ENCODE results near the gene ADCY7. TPM values are rescaled to one million over a fixed set of nuclear protein-coding genes. Genes with fewer than 3 reads are reported as not detected.

ADCY7 gene
- total and polyA plus RNA-seq, 2 donors from 2014 or later: 0.86 to 40.5 TPM

DNA sequence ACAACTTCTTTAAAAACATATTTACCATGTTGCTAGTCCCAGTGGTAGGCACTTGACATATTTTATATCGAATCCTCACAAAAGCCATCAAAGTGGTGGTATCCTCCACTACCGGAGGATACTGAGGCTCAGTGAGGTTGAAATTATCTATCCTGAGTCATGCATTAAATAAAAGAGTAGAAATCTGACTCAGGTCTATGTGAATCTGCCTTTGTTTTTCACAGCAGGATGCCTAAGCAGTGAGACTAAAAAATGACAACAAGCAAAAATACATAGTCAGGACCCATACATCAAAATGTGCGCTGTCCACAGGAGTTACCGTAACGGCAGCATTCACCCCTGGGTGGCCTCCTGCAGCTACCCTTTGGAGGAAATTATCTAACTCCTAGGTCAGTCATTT lies 84.8 kb downstream of the ADCY7 start:
- no peaks in the 10 kb centered on the region for H3K27me3 ChIP-seq (ENCODE audit: control insufficient read depth, insufficient read depth, low read length)
- intact Hi-C loops (cut with DNase I): loop anchor here (10.0 kb wide), 1 partner anchor 126 kb away; no protein-coding TSS in a partner anchor
- TF ChIP-seq, protein P1, sequence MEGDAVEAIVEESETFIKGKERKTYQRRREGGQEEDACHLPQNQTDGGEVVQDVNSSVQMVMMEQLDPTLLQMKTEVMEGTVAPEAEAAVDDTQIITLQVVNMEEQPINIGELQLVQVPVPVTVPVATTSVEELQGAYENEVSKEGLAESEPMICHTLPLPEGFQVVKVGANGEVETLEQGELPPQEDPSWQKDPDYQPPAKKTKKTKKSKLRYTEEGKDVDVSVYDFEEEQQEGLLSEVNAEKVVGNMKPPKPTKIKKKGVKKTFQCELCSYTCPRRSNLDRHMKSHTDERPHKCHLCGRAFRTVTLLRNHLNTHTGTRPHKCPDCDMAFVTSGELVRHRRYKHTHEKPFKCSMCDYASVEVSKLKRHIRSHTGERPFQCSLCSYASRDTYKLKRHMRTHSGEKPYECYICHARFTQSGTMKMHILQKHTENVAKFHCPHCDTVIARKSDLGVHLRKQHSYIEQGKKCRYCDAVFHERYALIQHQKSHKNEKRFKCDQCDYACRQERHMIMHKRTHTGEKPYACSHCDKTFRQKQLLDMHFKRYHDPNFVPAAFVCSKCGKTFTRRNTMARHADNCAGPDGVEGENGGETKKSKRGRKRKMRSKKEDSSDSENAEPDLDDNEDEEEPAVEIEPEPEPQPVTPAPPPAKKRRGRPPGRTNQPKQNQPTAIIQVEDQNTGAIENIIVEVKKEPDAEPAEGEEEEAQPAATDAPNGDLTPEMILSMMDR (IDR thresholded peaks at IDR 0.05; ENCODE audit: borderline replicate concordance, extremely low read depth, insufficient read depth): no peak
- H3K9ac ChIP-seq (ENCODE audit: low read length in 3 of 3): no peak overlapping the region
- no peaks in the 10 kb centered on the region for H3K9me3 ChIP-seq (ENCODE audit: control insufficient read depth in 2 of 3, insufficient read depth in 1 of 3, low read length in 3 of 3)
- no peak for DNase-seq
- H3K4me3 ChIP-seq (ENCODE audit: low read length in 3 of 3): no peak overlapping the region
- H3K4me1 ChIP-seq (ENCODE audit: control insufficient read depth in 2 of 3, insufficient read depth in 2 of 3, low read depth in 1 of 3, low read length in 3 of 3): no peaks in the 10 kb centered on the region
- FAIRE-seq: no peak
- H3K27ac ChIP-seq (ENCODE audit: low read depth in 2 of 2, low read length in 2 of 2): no peak overlapping the region
- H3K36me3 ChIP-seq (ENCODE audit: control insufficient read depth in 2 of 3, insufficient read depth in 3 of 3, low read length in 3 of 3): peaks cover 0 to 25% (median 8%) of the 10 kb centered on the region in 3 donors

DNA sequence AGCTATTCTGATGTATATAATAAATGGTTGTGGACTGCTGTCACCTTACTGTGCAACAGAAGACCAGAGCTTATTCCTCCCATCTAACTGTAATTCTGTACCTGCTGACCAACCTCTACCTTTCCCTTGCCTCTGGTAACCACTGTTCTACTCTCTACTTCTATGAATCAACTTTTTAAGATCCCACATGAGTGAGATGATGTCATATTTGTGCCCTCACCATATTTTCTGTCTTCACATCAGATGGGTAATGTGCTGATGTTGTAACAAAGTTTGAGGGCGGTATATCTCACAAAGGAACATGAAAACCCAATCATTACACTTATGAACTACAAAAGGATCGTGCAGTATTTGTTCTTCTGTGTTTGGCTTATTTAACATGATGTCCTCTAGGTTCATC lies 85.6 kb downstream of the ADCY7 start:
- TF ChIP-seq, protein P1 (IDR thresholded peaks at IDR 0.05; ENCODE audit: borderline replicate concordance, extremely low read depth, insufficient read depth): no peak
- intact Hi-C loops (cut with DNase I): loop anchor here (10.0 kb wide), 1 partner anchor 127 kb away; no protein-coding TSS in a partner anchor
- H3K4me3 ChIP-seq (ENCODE audit: low read length in 3 of 3): no peak overlapping the region
- no peak for DNase-seq
- H3K36me3 ChIP-seq (ENCODE audit: control insufficient read depth in 2 of 3, insufficient read depth in 3 of 3, low read length in 3 of 3): peaks cover 0 to 25% (median 8%) of the 10 kb centered on the region in 3 donors
- H3K9ac ChIP-seq (ENCODE audit: low read length in 3 of 3): no peak overlapping the region
- H3K4me1 ChIP-seq (ENCODE audit: control insufficient read depth in 2 of 3, insufficient read depth in 2 of 3, low read depth in 1 of 3, low read length in 3 of 3): no peaks in the 10 kb centered on the region
- H3K27me3 ChIP-seq (ENCODE audit: control insufficient read depth, insufficient read depth, low read length): no peaks in the 10 kb centered on the region
- no peak for FAIRE-seq
- H3K27ac ChIP-seq (ENCODE audit: low read depth in 2 of 2, low read length in 2 of 2): no peak overlapping the region
- H3K9me3 ChIP-seq (ENCODE audit: control insufficient read depth in 2 of 3, insufficient read depth in 1 of 3, low read length in 3 of 3): no peaks in the 10 kb centered on the region

DNA sequence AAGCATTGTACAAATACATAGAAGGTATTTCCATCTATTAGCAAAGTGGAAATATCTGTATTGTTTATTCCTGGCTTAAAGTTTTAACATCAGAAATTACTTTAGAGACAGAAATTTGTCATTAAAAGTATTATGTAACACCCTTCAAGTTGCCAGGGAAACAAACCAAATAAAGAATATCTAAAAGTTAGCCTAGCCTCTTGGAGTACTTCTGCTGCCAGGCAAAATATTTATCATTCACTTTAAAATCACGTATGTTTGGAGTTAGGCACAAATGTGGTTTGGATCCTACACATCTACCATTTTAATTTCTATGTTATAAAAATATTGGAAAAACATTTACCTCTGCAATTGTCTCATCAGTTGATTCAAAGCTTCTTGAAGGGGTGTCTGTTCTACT lies 87.7 kb downstream of the ADCY7 start:
- H3K9me3 ChIP-seq (ENCODE audit: control insufficient read depth in 2 of 3, insufficient read depth in 1 of 3, low read length in 3 of 3): no peaks in the 10 kb centered on the region
- DNase-seq (no peak), FAIRE-seq (no peak)
- H3K27me3 ChIP-seq (ENCODE audit: control insufficient read depth, insufficient read depth, low read length): no peaks in the 10 kb centered on the region
- H3K36me3 ChIP-seq (ENCODE audit: control insufficient read depth in 2 of 3, insufficient read depth in 3 of 3, low read length in 3 of 3): peaks cover 2 to 25% (median 8%) of the 10 kb centered on the region in 3 donors
- H3K4me3 ChIP-seq (ENCODE audit: low read length in 3 of 3): no peak overlapping the region
- TF ChIP-seq, protein P1 (IDR thresholded peaks at IDR 0.05; ENCODE audit: borderline replicate concordance, extremely low read depth, insufficient read depth): no peak
- no peak overlapping the region for H3K27ac ChIP-seq (ENCODE audit: low read depth in 2 of 2, low read length in 2 of 2)
- H3K9ac ChIP-seq (ENCODE audit: low read length in 3 of 3): no peak overlapping the region
- no peaks in the 10 kb centered on the region for H3K4me1 ChIP-seq (ENCODE audit: control insufficient read depth in 2 of 3, insufficient read depth in 2 of 3, low read depth in 1 of 3, low read length in 3 of 3)
- intact Hi-C loops (cut with DNase I): loop anchor here (10.0 kb wide), 1 partner anchor 129 kb away; no protein-coding TSS in a partner anchor

Measured in kidney (tissue), 14 donors.